ENCODE data around the gene HDAC5.

- TF ChIP-seq SIN3A (IDR thresholded peaks at IDR 0.05; ENCODE audit: borderline replicate concordance, insufficient read depth, low read length) (no peak), REST (IDR thresholded peaks at IDR 0.05; ENCODE audit: insufficient read depth in 1 of 2, low read depth in 2 of 2, low read length in 2 of 2) (no peak), TAF1 (IDR thresholded peaks at IDR 0.05; ENCODE audit: borderline replicate concordance, insufficient read depth, low read length) (no peak)
Observed at GRCh38 chr17:44106801-44107200, 16.6 kb downstream of the HDAC5 start.
